CD14-positive monocyte (primary cell): Measurements from ENCODE around the gene NTRK2. TPM values are rescaled to one million over a fixed set of nuclear protein-coding genes. Genes with fewer than 3 reads are reported as not detected.

Source experiments
- DNase-seq, 3 donors: peaks; one replicate each; pipeline ENCODE4 v3.0.0-alpha.2; 2011 to 2022
- H2AFZ ChIP-seq: 2 replicates; pipeline ENCODE4 v1.6.0; 2012; ENCODE audit warnings: mild to moderate bottlenecking, low read depth, low read length, inconsistent platforms; ENCODE audit not compliant: insufficient read depth, poor library complexity, severe bottlenecking
- H3K27ac ChIP-seq, 2 donors: 1 replicate in 1 of 2; 2 replicates in 1 of 2; pipeline ENCODE4 v1.5.1; 2012 to 2013; ENCODE audit warnings: low read length in 2 of 2, control low read depth in 1 of 2, inconsistent platforms in 1 of 2, low read depth in 1 of 2, mild to moderate bottlenecking in 1 of 2
- H3K27me3 ChIP-seq, 2 donors: one replicate each; pipeline versions ENCODE4 v1.6.0 to v1.6.1; 2011 to 2013; ENCODE audit warnings: low read length in 2 of 2; ENCODE audit not compliant: control insufficient read depth in 2 of 2, insufficient read depth in 2 of 2
- H3K36me3 ChIP-seq, 2 donors: replicated peaks in 1 of 2; 1 replicate in 1 of 2; 2 replicates in 1 of 2; pipeline versions ENCODE4 v1.5.1 to v1.6.1; 2012 to 2013; ENCODE audit warnings: low read length in 2 of 2, control low read depth in 1 of 2, inconsistent platforms in 1 of 2, mild to moderate bottlenecking in 1 of 2; ENCODE audit not compliant: insufficient read depth in 2 of 2, control insufficient read depth in 1 of 2
- H3K4me1 ChIP-seq, 2 donors: 1 replicate in 1 of 2; 2 replicates in 1 of 2; pipeline versions ENCODE4 v1.5.1 to v1.6.1; 2012 to 2013; ENCODE audit warnings: low read length in 2 of 2, control low read depth in 1 of 2, inconsistent platforms in 1 of 2, mild to moderate bottlenecking in 1 of 2, moderate library complexity in 1 of 2; ENCODE audit not compliant: insufficient read depth in 2 of 2, control insufficient read depth in 1 of 2
- H3K4me2 ChIP-seq: replicated peaks from 2 replicates; pipeline ENCODE3; 2012; ENCODE audit warnings: low read length, moderate library complexity, mild to moderate bottlenecking; ENCODE audit not compliant: poor library complexity, severe bottlenecking; ENCODE audit errors: extremely low read depth
- H3K4me3 ChIP-seq, 3 experiments: fragments of 200-600 bp in 1 of 3; sonication (generic) in 1 of 3; replicated peaks in 1 of 3; 1 replicate in 2 of 3; 2 replicates in 1 of 3; pipeline ENCODE4 v1.5.1; 2011 to 2013; ENCODE audit warnings: low read length in 3 of 3, mild to moderate bottlenecking in 3 of 3, control low read depth in 2 of 3, low read depth in 2 of 3, inconsistent platforms in 1 of 3, moderate library complexity in 1 of 3
- H3K79me2 ChIP-seq: 2 replicates; pipeline ENCODE4 v1.6.0; 2012; ENCODE audit warnings: mild to moderate bottlenecking, control low read depth, inconsistent platforms, low read length, moderate library complexity; ENCODE audit not compliant: insufficient read depth
- H3K9ac ChIP-seq: 2 replicates; pipeline ENCODE4 v1.6.0; 2017; ENCODE audit warnings: low read length, mild to moderate bottlenecking; ENCODE audit not compliant: insufficient read depth, poor library complexity, severe bottlenecking
- H3K9me3 ChIP-seq, 2 donors: replicated peaks in 1 of 2; 1 replicate in 1 of 2; 2 replicates in 1 of 2; pipeline versions ENCODE4 v1.5.1 to v1.6.1; 2012 to 2013; ENCODE audit warnings: low read length in 2 of 2, control low read depth in 1 of 2; ENCODE audit not compliant: control insufficient read depth in 1 of 2, insufficient read depth in 1 of 2
- H4K20me1 ChIP-seq: 2 replicates; pipeline ENCODE4 v1.6.0; 2012; ENCODE audit warnings: mild to moderate bottlenecking, low read length, control low read depth, moderate library complexity; ENCODE audit not compliant: insufficient read depth
- H3K27ac Mint-ChIP-seq, 7 donors: one replicate each; pipeline ENCODE4 v1.8.0; 2020; ENCODE audit warnings: mild to moderate bottlenecking in 7 of 7, mixed read lengths in 7 of 7, moderate library complexity in 6 of 7, inconsistent platforms in 2 of 7
- H3K27me3 Mint-ChIP-seq, 3 donors: one replicate each; pipeline ENCODE4 v1.8.0; 2021 to 2022; ENCODE audit warnings: low read depth in 3 of 3, mild to moderate bottlenecking in 3 of 3, mixed read lengths in 3 of 3, moderate library complexity in 3 of 3, inconsistent platforms in 1 of 3
- H3K36me3 Mint-ChIP-seq, 2 donors: one replicate each; pipeline ENCODE4 v1.8.0; 2020; ENCODE audit warnings: mixed read lengths in 2 of 2, inconsistent platforms in 1 of 2, mild to moderate bottlenecking in 1 of 2
- H3K4me1 Mint-ChIP-seq: one replicate; pipeline ENCODE4 v1.8.0; 2020; ENCODE audit warnings: mild to moderate bottlenecking, mixed read lengths
- H3K4me3 Mint-ChIP-seq, 2 donors: one replicate each; pipeline ENCODE4 v1.8.0; 2020; ENCODE audit warnings: mild to moderate bottlenecking in 2 of 2, mixed read lengths in 2 of 2, moderate library complexity in 1 of 2
- H3K9me3 Mint-ChIP-seq, 7 donors: one replicate each; pipeline ENCODE4 v1.8.0; 2020 to 2022; ENCODE audit warnings: mixed read lengths in 7 of 7, mild to moderate bottlenecking in 6 of 7, moderate library complexity in 6 of 7, inconsistent platforms in 2 of 7
- WGBS: methylation state at CpG from one replicate; pipeline ENCODE4 v1.1.5; 2013; ENCODE audit warnings: missing lambda C conversion rate; ENCODE audit not compliant: insufficient coverage; 5-methylcytosine and 5-hydroxymethylcytosine counted together
- intact Hi-C, 2 donors: fragments of 100-400 bp; cut with micrococcal nuclease; formaldehyde crosslinking; loops; one replicate each; pipeline versions ENCODE4 v1.15.0 to v1.15.1; 2023
- polyA plus RNA-seq, 3 donors: library from polyadenylated mRNA; depleted of rRNA in 1 of 3; unstranded in 2 of 3; stranded (reverse) in 1 of 3; fragments of 300-500 nt in 2 of 3; fragments of >200 nt in 1 of 3; fragmentation: Illumina TruSeq in 2 of 3; gene quantifications; 1 replicate in 2 of 3; 2 replicates in 1 of 3; pipeline ENCODE4 v1.2.3, GENCODE V29; 2012 to 2021
- TF ChIP-seq, protein P1 (sequence below): fragments of 200-600 bp; IDR thresholded peaks from one replicate; pipeline ENCODE4 v1.8.0; 2022; ENCODE audit warnings: antibody characterized with exemption, mild to moderate bottlenecking

Gene NTRK2
- polyA plus RNA-seq, 3 donors = not detected

DNA sequence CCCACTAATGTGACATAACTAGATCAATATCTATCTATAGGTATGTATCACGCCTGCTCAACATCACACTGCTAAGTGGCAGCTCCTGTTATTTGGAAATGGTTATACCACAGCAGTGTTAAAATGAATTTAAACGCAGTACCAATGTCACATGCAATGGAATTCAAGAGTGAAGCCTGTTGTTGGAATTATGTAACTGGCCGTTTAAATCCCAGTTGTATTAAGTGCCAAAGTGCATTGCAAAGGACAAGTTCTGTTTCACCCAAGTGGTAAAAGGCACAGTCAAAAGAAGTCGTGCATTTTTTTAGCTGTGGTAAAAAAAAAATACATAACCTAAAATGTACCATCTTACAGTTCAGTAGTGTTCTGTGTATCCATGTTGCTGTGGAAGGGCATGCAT, 4.3 kb downstream of the NTRK2 start:
- Mint-ChIP-seq H3K4me1 (peaks cover 2% of the 10 kb centered on the region), H3K9me3 (peaks cover 0 to 12% (median 0%) of the 10 kb centered on the region in 7 donors), H3K36me3 (no peaks in the 10 kb centered on the region), H3K4me3 (no peak overlapping the region), H3K27ac (no peak overlapping the region), H3K27me3 (peaks cover 35 to 45% (median 37%) of the 10 kb centered on the region in 3 donors)
- H3K79me2 ChIP-seq = no peaks in the 10 kb centered on the region
- no peak overlapping the region for H3K4me3 ChIP-seq
- H4K20me1 ChIP-seq = no peaks in the 10 kb centered on the region
- WGBS = 100% methylated on average over 1 of the region's 4 CpGs
- H3K36me3 ChIP-seq = no peaks in the 10 kb centered on the region
- no peak overlapping the region for H3K4me2 ChIP-seq
- no peak overlapping the region for H3K9ac ChIP-seq
- no peak overlapping the region for H2AFZ ChIP-seq
- TF ChIP-seq, protein P1, sequence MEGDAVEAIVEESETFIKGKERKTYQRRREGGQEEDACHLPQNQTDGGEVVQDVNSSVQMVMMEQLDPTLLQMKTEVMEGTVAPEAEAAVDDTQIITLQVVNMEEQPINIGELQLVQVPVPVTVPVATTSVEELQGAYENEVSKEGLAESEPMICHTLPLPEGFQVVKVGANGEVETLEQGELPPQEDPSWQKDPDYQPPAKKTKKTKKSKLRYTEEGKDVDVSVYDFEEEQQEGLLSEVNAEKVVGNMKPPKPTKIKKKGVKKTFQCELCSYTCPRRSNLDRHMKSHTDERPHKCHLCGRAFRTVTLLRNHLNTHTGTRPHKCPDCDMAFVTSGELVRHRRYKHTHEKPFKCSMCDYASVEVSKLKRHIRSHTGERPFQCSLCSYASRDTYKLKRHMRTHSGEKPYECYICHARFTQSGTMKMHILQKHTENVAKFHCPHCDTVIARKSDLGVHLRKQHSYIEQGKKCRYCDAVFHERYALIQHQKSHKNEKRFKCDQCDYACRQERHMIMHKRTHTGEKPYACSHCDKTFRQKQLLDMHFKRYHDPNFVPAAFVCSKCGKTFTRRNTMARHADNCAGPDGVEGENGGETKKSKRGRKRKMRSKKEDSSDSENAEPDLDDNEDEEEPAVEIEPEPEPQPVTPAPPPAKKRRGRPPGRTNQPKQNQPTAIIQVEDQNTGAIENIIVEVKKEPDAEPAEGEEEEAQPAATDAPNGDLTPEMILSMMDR = no peak
- peaks cover 0 to 12% of the 10 kb centered on the region in 2 donors for H3K9me3 ChIP-seq
- peaks cover 27 to 49% of the 10 kb centered on the region in 2 donors for H3K27me3 ChIP-seq
- DNase-seq = no peak
- H3K4me1 ChIP-seq = no peaks in the 10 kb centered on the region
- H3K27ac ChIP-seq = no peak overlapping the region
- intact Hi-C loops = loop anchor here in 1 of 2 donors (10.0 kb wide), 1 partner anchor 59 kb away; no protein-coding TSS in a partner anchor

DNA sequence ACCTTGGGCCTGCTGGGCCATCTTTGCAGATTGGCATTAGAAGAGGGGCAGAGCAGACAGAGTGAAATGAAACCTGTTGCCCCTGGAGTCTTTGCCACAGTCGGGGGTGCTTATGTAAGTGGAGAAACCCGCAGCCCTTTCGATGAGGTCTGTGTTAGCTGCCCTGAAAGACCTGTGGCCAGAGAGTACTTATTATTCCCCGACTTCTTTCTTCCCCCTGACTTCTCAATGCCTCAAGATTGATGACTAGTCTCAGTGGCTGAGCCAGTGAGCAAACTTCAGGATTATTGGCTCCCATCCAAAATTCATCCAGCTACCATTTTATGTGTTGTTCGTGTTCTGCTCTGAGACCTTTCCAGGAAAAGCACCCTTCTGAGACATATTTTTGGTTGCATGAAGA, 7.6 kb downstream of the NTRK2 start:
- Mint-ChIP-seq H3K9me3 (peaks cover 0 to 3% (median 0%) of the 10 kb centered on the region in 7 donors), H3K4me1 (no peaks in the 10 kb centered on the region)

More for the DNA sequence above, 7.6 kb downstream of the NTRK2 start:
- no peak overlapping the region for H3K27ac ChIP-seq
- Mint-ChIP-seq H3K36me3 (no peaks in the 10 kb centered on the region), H3K27me3 (peaks cover 5 to 13% (median 13%) of the 10 kb centered on the region in 3 donors), H3K4me3 (no peak overlapping the region), H3K27ac (no peak overlapping the region)
- intact Hi-C loops = loop anchor here in 1 of 2 donors (10.0 kb wide), 1 partner anchor 62 kb away; no protein-coding TSS in a partner anchor
- no peaks in the 10 kb centered on the region for H4K20me1 ChIP-seq
- 29% methylated on average over 1 of the region's 5 CpGs for WGBS
- DNase-seq = no peak
- no peaks in the 10 kb centered on the region for H3K9me3 ChIP-seq
- no peaks in the 10 kb centered on the region for H3K36me3 ChIP-seq
- H2AFZ ChIP-seq = no peak overlapping the region
- peaks cover 2 to 18% of the 10 kb centered on the region in 2 donors for H3K27me3 ChIP-seq
- TF ChIP-seq, protein P1 = no peak
- no peak overlapping the region for H3K4me2 ChIP-seq
- H3K4me1 ChIP-seq = no peaks in the 10 kb centered on the region
- H3K9ac ChIP-seq = no peak overlapping the region
- no peak overlapping the region for H3K4me3 ChIP-seq
- no peaks in the 10 kb centered on the region for H3K79me2 ChIP-seq
